ENCODE measurements around the gene IGFL1. TPM values are rescaled to one million over a fixed set of nuclear protein-coding genes. Genes with fewer than 3 reads are reported as not detected.
"Not testable (repeated sequence)": the region's sequence is repeated elsewhere in the genome, so short reads cannot be mapped to it uniquely, and the experiment has no call there.

The IGFL1 gene
- total RNA-seq, 4 donors from 2014 or later, result not detected

DNA sequence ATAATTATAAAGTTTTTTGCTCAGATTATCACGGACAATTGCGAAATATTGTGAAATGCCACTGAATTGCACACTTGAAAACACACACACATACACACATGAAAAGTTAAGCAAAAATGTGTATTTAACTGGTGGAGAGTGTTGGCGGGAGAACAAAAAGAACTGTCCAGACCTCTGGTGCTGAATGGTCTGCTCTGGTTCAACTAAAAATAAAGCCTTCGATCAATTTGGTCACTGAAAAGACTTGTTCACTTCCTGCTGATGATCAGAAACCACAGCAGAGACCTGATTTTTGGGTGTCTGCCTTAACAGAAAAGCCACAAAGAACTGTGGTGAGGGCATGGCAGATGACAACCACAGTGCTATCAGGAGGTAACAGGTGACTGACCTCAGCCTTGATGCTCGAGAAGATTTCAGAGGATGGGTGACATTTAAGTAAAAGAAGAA lies 4.0 kb upstream of the IGFL1 start:
- DNase-seq (ENCODE audit: low spot score in 2 of 2), result no peak
- H3K9me3 ChIP-seq, result no peaks in the 10 kb centered on the region
- TF ChIP-seq CTCF (IDR thresholded peaks at IDR 0.05) (no peak), POLR2A (IDR thresholded peaks at IDR 0.05) (no peak)
- no peak overlapping the region for H3K4me3 ChIP-seq
- WGBS, result 29% methylated on average over 5 of the region's 5 CpGs
- no peaks in the 10 kb centered on the region for H3K36me3 ChIP-seq
- H3K4me1 ChIP-seq, result peaks cover 52% of the 10 kb centered on the region
- H3K27me3 ChIP-seq, result peaks cover 67% of the 10 kb centered on the region
- H3K27ac ChIP-seq, result no peak overlapping the region

DNA sequence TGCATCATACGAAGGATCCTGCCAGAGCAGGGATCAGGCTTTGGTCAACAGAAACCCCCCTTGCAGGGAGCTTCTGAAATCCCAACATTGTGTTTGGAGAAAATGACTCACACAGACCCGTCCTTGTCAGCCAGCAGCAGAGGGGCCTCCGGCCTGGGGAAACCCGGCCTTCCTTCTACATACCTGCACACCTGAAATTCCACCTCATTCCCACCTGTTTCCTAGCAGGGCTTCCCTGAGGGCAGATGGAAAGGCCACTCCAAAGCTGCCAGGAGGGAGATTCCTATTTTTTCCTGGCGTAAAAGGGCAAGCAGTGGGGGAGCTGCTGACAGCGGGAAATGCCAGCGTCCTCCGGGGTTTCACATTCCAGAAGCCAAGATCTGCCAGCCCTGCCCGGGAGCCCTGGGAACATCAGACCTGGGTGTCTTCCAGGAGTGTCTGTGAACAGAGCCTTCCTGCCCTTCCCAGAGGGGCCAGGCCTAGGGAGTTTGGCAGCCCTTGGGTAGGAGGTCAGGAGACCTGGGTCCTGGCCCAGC lies 3.0 kb upstream of the IGFL1 start:
- TF ChIP-seq EP300 (IDR thresholded peaks at IDR 0.05), result no peak
- TF ChIP-seq CTCF (IDR thresholded peaks at IDR 0.05), result no peak
- no peak for TF ChIP-seq POLR2AphosphoS5 (IDR thresholded peaks at IDR 0.05)
- Histone ChIP-seq H3K4me3 (no peak overlapping the region), H3K27me3 (peaks cover 69% of the 10 kb centered on the region), H3K9me3 (no peaks in the 10 kb centered on the region), H3K4me1 (peaks cover 51% of the 10 kb centered on the region), H3K27ac (no peak overlapping the region), H3K36me3 (no peaks in the 10 kb centered on the region)
- DNase-seq (ENCODE audit: low spot score in 2 of 2), result no peak
- 33% methylated on average over 8 of the region's 9 CpGs for WGBS

GRCh38 chr19:46232029-46232428 lies 2.5 kb downstream of the IGFL1 start:
- Histone ChIP-seq H3K4me1 (peaks cover 7% of the 10 kb centered on the region), H3K36me3 (no peaks in the 10 kb centered on the region), H3K9me3 (no peaks in the 10 kb centered on the region), H3K27me3 (peaks cover 60% of the 10 kb centered on the region), H3K4me3 (no peak overlapping the region), H3K27ac (no peak overlapping the region)
- TF ChIP-seq CTCF (IDR thresholded peaks at IDR 0.05) (no peak), EP300 (IDR thresholded peaks at IDR 0.05) (no peak), POLR2AphosphoS5 (IDR thresholded peaks at IDR 0.05) (no peak), POLR2A (IDR thresholded peaks at IDR 0.05) (no peak)
- WGBS, result 54% methylated on average over 5 of the region's 10 CpGs
- no peak for DNase-seq (ENCODE audit: low spot score in 2 of 2)

DNA sequence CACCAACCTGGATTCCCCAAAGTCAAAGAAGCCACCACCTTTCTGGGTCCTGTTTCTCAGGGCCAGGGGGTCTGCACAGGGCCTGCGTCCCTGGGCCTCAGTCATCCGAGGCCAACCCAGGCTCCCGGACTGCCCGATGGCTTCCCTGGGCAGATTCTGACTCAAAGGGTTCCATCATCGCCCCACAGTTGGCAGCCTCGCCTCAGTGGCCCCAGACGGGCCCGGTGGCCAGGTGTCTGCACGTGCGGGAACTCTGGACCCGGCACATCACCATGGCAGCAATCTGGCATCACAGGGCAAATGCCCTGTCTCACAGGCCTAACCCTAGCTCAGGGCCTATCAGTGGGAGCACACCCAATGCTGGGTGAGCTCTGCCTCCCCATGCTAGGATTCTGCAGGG lies 2.9 kb downstream of the IGFL1 start:
- TF ChIP-seq POLR2AphosphoS5 (IDR thresholded peaks at IDR 0.05) (no peak), CTCF (IDR thresholded peaks at IDR 0.05) (no peak), EP300 (IDR thresholded peaks at IDR 0.05) (no peak), POLR2A (IDR thresholded peaks at IDR 0.05) (no peak)
- no peaks in the 10 kb centered on the region for H3K36me3 ChIP-seq
- H3K27ac ChIP-seq, result no peak overlapping the region
- no peaks in the 10 kb centered on the region for H3K9me3 ChIP-seq
- H3K4me1 ChIP-seq, result peaks cover 7% of the 10 kb centered on the region
- 80% methylated on average over 2 of the region's 11 CpGs for WGBS
- peaks cover 58% of the 10 kb centered on the region for H3K27me3 ChIP-seq
- H3K4me3 ChIP-seq, result no peak overlapping the region
- DNase-seq (ENCODE audit: low spot score in 2 of 2), result no peak

- WGBS, result 84% methylated on average over 18 of the region's 20 CpGs
- Histone ChIP-seq H3K9me3 (no peaks in the 10 kb centered on the region), H3K27me3 (peaks cover 53% of the 10 kb centered on the region), H3K36me3 (no peaks in the 10 kb centered on the region), H3K4me1 (peaks cover 7% of the 10 kb centered on the region), H3K27ac (no peak overlapping the region), H3K4me3 (no peak overlapping the region)
- DNase-seq (ENCODE audit: low spot score in 2 of 2), result no peak
- TF ChIP-seq POLR2AphosphoS5 (IDR thresholded peaks at IDR 0.05), result no peak
- TF ChIP-seq CTCF (IDR thresholded peaks at IDR 0.05), result no peak
- TF ChIP-seq POLR2A (IDR thresholded peaks at IDR 0.05), result no peak
- no peak for TF ChIP-seq EP300 (IDR thresholded peaks at IDR 0.05)
Measured at GRCh38 chr19:46232938-46233621, 3.5 kb downstream of the IGFL1 start.

DNA sequence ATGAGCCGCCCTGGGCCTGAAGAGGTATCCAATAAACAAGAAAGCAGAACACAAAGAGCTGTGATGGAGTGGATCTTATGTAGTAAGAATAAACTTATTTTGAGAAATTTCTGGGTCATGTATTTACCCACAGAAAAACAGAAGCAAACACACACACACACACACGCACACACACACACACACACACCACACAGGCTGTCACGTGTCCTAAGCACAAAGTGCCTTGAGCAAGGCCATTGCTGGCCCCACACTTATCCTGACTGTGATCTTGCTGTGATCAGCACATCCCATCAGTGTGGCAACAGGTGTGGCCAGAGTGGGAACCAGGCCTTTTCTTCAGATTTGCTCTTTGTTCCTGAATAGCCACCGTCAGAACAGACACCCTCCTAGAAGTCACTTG lies 4.3 kb downstream of the IGFL1 start:
- not testable (repeated sequence) for H3K4me3 ChIP-seq; H3K4me1 ChIP-seq; H3K36me3 ChIP-seq; H3K9me3 ChIP-seq; H3K27ac ChIP-seq; DNase-seq (ENCODE audit: low spot score in 2 of 2)
- H3K27me3 ChIP-seq, result peaks cover 51% of the 10 kb centered on the region
- WGBS, result 70% methylated on average over 3 of the region's 4 CpGs

GRCh38 chr19:46238141-46238540 lies 8.6 kb downstream of the IGFL1 start:
- H3K4me1 ChIP-seq; H3K27ac ChIP-seq; H3K9me3 ChIP-seq; DNase-seq (ENCODE audit: low spot score in 2 of 2); H3K4me3 ChIP-seq; H3K36me3 ChIP-seq: not testable (repeated sequence)
- 86% methylated on average over 2 of the region's 2 CpGs for WGBS
- H3K27me3 ChIP-seq, result peaks cover 32% of the 10 kb centered on the region
